Stimulated activated CD4-positive, alpha-beta T cell treated with anti-CD3 and anti-CD28 coated beads, Interleukin-12 subunit alpha, Interleukin-12 subunit beta, amount 100 ng/mL, for 24 hours (primary cell): ENCODE data around the gene SHROOM4.

Source experiments
- DNase-seq, 2 experiments: peaks; one replicate each; pipeline ENCODE4 v3.0.0-alpha.2; 2020; ENCODE audit warnings: low read depth in 2 of 2

SHROOM4 gene, protein sequence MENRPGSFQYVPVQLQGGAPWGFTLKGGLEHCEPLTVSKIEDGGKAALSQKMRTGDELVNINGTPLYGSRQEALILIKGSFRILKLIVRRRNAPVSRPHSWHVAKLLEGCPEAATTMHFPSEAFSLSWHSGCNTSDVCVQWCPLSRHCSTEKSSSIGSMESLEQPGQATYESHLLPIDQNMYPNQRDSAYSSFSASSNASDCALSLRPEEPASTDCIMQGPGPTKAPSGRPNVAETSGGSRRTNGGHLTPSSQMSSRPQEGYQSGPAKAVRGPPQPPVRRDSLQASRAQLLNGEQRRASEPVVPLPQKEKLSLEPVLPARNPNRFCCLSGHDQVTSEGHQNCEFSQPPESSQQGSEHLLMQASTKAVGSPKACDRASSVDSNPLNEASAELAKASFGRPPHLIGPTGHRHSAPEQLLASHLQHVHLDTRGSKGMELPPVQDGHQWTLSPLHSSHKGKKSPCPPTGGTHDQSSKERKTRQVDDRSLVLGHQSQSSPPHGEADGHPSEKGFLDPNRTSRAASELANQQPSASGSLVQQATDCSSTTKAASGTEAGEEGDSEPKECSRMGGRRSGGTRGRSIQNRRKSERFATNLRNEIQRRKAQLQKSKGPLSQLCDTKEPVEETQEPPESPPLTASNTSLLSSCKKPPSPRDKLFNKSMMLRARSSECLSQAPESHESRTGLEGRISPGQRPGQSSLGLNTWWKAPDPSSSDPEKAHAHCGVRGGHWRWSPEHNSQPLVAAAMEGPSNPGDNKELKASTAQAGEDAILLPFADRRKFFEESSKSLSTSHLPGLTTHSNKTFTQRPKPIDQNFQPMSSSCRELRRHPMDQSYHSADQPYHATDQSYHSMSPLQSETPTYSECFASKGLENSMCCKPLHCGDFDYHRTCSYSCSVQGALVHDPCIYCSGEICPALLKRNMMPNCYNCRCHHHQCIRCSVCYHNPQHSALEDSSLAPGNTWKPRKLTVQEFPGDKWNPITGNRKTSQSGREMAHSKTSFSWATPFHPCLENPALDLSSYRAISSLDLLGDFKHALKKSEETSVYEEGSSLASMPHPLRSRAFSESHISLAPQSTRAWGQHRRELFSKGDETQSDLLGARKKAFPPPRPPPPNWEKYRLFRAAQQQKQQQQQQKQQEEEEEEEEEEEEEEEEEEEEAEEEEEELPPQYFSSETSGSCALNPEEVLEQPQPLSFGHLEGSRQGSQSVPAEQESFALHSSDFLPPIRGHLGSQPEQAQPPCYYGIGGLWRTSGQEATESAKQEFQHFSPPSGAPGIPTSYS (N-terminal part only)

DNA sequence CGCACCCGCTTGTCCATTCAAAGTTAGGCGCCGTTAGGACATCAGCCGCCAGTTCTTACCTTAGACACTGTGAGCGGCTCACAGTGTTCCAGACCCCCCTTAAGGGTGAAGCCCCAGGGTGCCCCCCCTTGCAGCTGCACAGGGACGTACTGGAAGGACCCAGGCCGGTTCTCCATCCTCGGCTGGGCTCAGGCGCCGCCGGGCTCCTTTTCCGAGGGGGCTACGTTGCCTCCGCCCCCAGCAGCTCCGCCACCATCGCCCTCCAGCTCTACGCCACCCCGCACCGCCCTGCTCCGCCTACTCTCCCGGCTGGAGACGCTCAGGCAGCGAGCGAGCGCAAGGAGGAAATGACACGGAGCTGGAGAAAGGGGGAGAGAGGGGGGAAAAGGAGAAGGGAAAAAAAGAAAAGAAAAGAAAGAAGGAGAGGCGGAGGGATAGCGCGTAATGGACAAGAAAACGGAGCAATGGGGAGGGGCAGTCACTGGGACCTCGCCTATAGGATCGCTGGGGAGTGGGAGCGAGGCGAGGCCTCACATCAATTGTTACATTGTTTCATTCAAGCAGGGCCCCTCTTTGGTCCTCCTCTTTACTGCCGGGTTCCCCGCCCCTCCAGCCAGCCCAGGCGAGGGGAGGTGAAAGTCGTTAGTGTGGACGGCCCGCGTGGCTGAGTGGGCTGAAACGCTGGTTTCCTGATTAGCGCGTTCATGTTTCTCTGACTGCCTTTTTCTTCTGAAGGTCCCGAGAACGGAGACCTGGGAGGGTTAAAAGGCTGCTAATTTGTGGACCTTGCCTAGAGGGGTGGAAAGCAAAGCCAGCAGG lies at the start of gene SHROOM4:
Gene SHROOM4 (minus strand): TSS at position 352 of the 819 bp plus-strand sequence. CDS start 176 bp downstream, at position 176.
- no peak for DNase-seq

DNA sequence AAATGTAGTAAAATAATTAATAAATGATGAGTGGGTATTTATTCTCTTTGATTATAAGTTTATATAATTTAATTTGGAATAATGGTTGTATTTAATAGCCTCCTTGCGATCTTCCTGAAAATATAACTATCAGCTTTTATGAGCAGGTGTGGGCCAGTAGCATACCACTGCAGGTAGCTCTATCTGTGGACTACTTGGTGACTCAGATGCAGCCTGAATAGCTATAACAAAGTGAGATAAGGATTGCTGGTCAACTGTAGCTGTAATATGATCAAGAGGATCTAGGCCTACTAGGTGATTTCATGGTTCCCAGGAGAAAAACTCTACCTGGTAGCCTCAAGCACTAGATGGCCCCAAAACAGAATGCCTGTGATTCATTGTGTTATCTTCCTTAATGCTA lies 49.5 kb upstream of the SHROOM4 start:
- no peak for DNase-seq

DNA sequence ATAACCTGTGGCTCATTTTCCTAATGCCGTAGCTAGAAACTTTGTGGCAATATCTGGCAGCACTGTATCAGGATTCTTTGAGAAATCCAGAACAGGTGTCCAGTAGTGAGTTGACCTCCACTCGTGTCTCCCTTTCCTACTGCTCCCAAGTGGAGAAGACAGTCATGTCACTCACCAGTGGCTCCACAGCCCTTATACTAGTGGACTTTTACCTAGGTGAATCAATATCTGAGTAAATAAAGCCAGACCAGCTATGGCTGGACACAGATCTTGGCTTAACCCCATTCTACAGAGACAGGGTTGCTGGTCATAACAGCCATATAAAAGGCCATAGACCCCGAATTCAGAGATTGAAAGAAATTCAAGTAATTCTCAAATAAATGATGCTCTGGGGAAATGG lies 46.5 kb upstream of the SHROOM4 start:
- no peak for DNase-seq

DNA sequence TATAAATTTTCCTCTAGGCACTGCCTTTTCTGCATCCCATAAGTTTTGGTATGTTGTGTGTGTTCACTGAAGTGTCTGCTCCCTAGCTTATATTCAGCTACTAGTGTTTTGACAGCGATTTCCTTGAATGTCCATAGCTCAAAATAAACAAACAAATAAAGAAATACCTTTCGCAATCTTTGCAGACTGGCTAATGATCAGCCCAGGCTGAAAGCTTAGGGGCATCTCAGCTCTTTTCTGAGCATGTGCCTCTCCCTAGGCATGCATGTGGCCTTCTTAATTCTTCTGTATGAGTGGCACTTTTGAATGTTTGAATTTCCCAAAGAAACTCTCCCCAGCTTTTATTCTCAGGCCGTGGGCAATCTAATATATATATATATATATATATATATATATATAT lies 44.6 kb upstream of the SHROOM4 start:
- no peak for DNase-seq

DNA sequence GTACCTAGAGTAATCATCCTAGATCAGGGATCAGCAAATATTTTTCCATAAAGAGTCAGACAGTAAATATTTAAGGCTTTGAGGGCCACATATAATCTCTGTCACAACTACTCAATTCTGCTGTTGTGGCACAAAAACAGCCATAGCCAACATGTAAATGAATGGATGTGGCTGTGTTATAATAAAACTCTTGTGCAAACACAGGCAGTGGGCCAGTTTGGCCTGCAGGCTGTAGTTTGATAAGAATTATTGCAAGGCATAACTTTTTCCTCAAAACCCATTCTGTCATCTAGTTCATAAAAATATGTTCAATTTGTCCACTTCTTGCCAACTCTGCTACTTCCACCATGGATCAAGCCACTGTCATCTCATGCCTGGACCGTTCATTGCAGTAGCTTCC lies 39.4 kb upstream of the SHROOM4 start:
- DNase-seq: no peak

DNA sequence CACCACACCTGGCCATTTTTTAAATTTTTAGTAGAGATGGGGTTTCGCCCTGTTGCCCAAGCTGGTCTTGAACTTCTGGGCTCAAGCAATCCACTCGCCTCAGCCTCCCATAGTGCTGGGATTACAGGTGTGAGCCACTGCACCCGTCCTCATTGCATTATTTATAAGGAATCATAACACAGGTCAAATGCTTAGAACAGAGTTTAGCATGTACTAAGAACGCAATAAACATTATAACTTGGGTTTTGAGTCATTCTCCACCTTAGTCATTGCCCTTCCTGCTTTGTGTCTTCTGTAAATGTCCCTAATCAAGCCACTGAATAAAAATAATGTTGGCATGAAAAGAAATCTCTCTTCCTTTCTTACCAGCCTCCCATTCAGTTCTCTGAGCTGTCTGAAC lies 38.5 kb upstream of the SHROOM4 start:
- DNase-seq: no peak

DNA sequence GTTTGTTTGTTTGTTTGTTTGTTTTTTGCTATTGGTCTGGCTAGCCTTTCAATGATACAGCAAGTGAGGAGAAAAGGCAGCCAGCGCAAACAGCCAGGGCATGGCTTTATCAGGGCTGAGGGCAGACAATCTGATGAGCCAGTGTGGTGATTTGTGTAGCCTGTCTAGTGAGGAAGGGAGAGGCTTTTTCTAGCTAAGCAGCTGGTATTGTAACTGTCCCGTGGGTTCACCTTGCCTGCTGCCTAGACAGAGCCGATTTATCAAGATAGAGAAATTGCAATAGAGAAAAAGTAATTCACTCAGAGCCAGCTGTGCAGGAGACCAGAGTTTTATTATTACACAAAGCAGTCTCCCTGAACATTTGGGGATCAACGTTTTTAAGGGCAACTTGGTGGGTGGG lies 28.2 kb upstream of the SHROOM4 start:
- no peak for DNase-seq

DNA sequence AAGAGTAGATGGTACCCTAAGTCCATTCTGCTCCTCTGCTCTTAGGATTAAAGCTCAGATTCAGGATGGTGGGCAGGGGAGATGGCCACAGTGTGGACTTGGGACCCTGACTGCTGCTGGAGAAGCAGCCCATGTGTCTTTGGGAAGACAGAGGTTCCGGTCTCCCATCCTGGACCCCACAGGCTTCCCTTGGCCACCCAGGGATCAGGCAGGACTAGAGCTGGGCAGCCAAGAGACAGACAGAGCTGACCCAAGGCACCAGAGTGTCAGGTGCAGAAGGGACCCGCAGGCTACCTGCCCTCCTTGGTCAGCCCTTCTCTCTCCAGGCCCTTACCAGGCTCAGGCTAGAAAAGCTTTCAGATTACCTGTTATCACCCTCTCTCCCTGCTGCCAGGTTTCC lies 25.7 kb upstream of the SHROOM4 start:
- no peak for DNase-seq

DNA sequence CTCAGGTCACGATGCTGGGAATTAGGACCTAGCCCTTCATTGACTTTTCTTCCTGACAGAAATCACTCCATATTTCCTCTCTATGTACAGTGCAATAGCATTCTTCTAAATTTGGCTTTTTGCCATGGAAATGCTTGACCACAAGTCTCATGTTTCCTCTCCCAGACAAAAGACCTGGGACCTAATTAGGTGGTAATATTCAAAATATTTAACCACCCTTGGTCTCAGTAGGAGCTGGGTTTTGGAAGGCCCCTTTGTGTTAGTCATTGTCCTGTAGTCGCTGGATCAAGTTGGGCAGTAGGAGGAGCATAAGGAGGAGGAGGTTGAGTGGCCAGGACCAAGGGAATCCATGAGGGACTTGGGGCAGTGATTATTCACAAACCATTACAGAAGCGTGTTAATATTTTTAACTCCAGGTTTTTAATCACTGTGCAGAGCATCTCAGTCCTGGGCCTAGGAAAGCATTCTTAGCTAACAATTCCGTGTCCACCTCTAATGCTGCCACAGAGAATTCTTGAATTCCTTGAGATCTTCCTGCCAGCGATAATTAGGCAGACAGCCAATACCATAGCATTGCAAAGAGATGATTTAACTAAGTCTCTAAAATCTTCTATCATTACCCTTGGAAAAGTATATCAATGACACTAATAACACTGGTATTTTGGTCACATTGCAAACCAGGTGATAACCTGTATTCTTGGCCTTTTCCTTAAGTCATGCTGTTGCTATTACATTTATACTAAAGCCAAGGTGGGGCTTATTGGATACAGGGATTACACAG lies 25.0 kb upstream of the SHROOM4 start:
- no peak for DNase-seq

DNA sequence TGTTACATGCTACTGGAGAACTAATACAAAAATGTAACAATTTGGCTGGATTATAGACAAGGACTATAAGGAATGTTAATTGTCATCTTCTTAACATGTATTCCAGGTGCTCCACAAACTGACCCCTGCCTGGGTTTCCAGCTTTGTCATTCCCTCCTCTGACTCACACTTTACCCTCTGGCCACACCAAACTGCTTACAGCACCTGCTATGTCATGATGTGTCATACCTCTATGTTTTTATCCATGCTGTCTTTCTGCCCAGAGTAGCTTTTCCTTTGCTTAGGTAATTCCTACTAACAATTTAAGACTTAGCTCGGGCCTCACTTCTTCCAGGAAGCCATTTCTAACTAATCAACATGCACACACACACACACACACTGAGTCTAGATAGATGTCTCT lies 14.0 kb upstream of the SHROOM4 start:
- DNase-seq: no peak

DNA sequence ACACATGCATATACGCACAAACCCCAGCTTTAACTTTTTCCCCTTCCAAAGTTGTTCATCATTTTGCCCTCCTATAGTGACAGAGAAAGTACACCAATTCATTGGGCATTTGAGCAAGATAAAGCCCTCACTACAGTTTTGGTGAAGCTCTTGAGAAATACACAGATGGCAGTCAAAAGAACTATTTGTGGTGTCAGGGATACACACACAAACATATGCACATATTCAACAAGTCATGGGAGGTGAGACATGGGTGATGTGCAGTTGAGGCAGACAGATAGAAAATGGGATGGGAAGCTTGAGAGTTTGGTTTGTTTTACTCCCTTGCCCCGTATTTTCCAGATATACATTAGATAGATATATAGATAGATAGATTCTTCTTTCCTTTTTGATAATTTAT lies 11.8 kb upstream of the SHROOM4 start:
- DNase-seq: no peak

DNA sequence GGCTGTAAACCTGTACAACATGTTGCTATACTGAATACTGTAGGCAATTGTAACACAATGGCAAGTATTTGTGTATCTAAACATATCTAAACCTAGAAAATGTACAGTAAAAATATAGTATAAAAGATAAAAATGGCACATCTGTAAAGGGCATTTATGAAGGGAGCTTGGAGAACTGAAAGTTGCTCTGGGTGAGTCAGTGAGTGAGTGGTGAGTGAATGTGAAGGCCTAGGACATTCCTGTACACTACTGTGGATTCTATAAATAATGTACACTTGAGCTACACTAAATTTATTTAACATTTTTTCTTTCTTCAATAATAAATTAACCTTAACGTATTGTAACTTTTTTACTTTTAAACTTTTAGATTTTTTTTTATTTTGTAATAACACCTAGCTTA lies 5.0 kb upstream of the SHROOM4 start:
- DNase-seq: no peak

DNA sequence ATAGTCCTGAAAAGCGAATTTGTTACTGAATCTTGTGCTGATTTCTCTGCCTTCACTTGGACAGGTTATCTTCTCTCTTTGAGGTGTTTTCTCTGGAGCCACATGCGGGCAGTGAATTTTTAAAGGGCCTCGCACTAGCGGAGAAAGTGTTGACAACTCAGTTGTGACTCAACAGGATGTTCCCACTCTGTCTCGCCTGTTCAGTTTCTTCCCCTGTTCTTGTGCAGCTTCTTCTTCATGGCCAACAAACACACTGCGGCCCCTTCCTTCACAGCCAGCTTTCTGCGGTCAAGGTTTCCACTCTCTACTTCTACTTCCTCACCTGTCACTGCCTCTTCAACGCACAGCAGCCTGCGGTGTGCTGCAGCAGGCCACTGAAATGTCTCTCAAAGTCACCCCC lies 1.1 kb upstream of the SHROOM4 start:
- no peak for DNase-seq

DNA sequence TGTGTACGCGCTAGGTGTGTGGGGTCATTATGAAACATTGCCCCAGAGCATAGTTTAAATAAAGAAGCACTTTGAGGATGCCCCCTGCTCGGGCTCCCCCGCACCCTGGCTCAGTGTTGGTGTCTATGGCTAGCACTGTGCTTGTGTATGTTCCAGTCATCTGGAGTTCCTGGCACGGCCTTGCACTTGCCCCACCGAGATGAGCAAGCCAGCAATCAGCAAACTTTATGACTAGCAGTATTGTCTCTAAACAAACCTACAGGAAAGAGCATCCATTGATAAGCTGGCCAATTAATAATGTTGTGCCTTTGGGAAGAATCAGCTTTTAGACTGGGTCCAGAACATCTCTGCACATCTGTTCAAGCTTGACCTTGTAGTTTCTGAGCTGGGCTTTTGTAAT lies 707 bp upstream of the SHROOM4 start:
- DNase-seq: no peak

DNA sequence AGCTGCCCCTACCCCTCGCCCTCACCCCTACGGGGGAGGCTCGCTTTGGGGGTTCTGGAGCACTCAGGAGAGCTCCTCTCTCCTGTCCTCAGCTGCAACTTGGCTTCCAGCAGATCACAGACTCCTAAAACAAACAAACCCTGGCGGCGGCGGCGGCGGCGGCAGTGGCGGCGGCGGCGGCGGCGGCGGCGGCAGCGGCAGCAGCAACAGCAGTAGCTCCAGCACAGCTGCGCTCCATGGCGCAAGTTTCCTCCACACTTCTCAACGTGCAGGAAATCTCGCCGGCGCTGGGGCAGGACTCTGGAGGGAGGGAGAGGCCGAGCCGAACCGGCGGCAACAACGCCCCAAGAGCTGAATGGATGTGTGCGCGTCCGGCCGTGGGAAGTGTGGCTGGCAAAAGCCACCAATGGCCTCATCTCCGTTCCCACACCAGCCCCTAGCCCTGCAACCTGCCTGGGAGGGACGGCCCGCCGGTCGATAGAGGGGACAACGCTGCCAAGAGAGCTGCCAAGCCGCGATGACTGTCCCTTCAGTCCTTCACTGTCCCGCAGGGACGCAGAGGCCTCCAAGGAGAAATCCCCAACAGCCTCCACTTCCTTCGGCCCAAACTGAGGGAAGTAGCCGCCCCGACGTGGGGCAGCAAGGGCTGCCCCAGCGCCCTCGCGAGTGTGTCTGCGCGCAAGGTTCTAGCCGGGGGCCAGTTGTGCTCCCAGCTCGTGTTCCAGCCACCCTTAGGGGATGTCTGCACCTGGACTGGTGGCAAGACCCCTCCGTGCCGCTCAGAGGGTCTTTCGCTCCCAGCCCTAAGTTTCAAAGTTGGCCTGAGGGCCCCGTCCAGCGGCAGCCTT lies 775 bp downstream of the SHROOM4 start:
- no peak for DNase-seq

DNA sequence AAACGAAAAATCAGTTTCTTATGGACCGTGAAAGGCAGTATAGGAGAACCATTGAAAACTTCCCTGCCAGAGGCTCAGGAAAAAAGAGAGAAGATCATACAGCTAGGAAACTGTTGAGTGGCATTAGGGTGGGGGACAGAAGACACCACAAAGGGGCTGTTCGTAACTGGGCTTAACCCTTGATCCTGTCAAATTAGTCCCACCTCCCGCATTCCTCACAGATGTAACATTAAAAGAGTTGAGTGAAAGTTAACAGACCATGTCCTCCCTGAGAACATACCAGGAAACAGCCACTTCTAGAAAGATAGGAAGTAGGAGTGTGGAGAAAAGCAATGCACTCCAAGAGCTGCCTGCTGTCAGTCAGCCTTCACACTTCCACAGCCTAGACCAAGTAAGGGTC lies 8.7 kb downstream of the SHROOM4 start:
- no peak for DNase-seq

DNA sequence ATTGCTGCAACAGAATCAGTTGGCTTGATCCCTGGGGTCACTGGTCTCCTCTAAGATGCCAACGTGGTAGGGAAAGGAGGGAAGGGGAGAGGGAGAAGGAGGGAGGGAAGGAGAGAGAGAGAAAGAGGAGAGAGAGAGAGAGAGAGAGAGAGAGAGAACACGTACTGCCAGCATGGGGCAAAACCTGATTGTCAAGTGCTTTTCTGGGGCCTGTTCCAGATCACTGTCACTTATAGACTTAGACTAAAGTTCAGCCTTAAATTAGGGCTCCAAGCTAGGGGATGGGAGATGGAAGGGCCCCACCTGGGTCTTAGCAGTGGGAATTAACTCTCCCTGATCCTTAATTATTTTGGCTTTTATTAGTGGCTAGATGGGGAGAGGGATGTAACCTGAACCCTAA lies 12.9 kb downstream of the SHROOM4 start:
- no peak for DNase-seq

DNA sequence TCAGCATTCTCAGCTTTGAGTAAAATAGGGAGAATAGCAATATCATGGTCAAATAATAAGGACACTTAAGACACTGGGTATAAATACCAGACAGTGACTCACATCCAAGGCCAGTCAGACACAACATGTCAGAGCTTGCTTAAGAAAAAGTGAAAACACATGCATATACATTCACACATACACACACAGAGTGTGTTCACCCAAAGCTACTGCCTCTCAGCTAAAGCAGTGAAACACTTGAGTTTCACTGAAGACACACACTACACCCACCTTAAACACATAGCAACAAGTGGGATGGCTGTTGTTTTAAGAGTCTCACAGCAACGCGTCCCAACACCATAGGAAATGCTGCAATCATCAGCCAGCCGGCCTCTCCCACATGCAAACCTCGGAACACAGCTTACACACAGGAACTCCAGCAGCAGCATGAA lies 14.4 kb downstream of the SHROOM4 start:
- DNase-seq: no peak

DNA sequence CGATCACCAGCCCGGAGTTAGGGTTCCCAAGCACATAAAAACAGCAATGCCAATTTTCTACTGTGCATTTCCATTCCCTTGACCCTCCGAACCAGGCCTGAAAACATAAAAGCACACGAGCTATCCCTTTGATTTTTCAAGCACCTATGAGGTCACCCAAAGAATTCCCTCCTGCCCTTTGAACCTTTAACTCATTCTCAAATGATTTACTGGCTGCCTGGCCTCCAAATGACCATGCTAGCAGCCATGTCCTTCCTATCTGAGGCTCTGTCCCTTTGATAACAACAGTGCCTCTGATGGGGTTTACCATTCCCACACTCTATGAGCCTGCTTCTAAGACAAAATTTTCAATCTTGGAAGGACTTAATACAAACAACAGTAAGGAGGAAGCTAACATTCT lies 15.2 kb downstream of the SHROOM4 start:
- no peak for DNase-seq

DNA sequence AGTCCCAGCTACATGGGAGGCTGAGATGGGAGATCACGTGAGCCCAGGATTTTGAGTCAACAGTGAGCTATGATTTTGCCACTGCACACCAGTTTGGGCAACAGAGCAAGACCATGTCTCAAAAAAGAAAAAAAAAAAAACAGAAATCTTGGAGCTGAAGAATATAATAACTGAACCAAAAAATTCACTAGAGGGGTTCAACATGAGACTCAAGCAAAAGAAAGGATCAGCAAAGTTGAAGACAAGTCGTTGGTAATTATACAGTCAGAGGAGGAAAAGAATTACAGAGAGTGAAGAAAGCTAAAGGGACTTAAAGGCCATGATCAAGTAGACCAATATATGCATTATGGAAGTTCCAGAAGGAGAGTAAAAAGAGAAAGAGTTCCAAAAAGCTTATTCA lies 26.9 kb downstream of the SHROOM4 start:
- no peak for DNase-seq
